Stimulated activated CD8-positive, alpha-beta memory T cell treated with anti-CD3 and anti-CD28 coated beads, Interleukin-7, amount 100 ng/mL, for 1 hour (primary cell): ENCODE measurements around the gene C20orf173.
"Not testable (repeated sequence)": the region's sequence is repeated elsewhere in the genome, so short reads cannot be mapped to it uniquely, and the experiment has no call there.

Experiments
- DNase-seq, 2 donors: peaks; one replicate each; pipeline ENCODE4 v3.0.0-alpha.2; 2020; ENCODE audit warnings: low read depth in 2 of 2

C20orf173 gene

GRCh38 chr20:35546127-35546526 lies 16.7 kb upstream of the C20orf173 start:
- no peak for DNase-seq

GRCh38 chr20:35544941-35545340 lies 15.5 kb upstream of the C20orf173 start:
- not testable (repeated sequence) for DNase-seq

GRCh38 chr20:35544436-35544835 lies 15.0 kb upstream of the C20orf173 start:
- no peak for DNase-seq

GRCh38 chr20:35542990-35543389 lies 13.5 kb upstream of the C20orf173 start:
- DNase-seq: no peak

GRCh38 chr20:35541783-35542662 lies 12.6 kb upstream of the C20orf173 start, which contains the start of gene ERGIC3:
TSS of gene ERGIC3 (plus strand) at chr20:35542078. CDS start at chr20:35542098, 20 bp downstream.
- peak; percentile 95 to 96 for DNase-seq

- DNase-seq: no peak
Measured at GRCh38 chr20:35541118-35541782, 11.8 kb upstream of the C20orf173 start.

GRCh38 chr20:35539756-35540212 lies 10.3 kb upstream of the C20orf173 start:
- DNase-seq: no peak

- DNase-seq: no peak
Measured at GRCh38 chr20:35527122-35527769, 2.2 kb downstream of the C20orf173 start.

GRCh38 chr20:35525639-35526038 lies 3.8 kb downstream of the C20orf173 start:
- DNase-seq: no peak

- no peak for DNase-seq
Measured at GRCh38 chr20:35523298-35523888, 6.1 kb downstream of the C20orf173 start.

- DNase-seq: no peak
Measured at GRCh38 chr20:35518955-35519354, 10.5 kb downstream of the C20orf173 start.

GRCh38 chr20:35517767-35518166 lies 11.7 kb downstream of the C20orf173 start:
- DNase-seq: not testable (repeated sequence)

GRCh38 chr20:35517125-35517524 lies 12.3 kb downstream of the C20orf173 start:
- DNase-seq: no peak

GRCh38 chr20:35515949-35516645 lies 13.4 kb downstream of the C20orf173 start:
- DNase-seq: no peak

GRCh38 chr20:35515341-35515740 lies 14.1 kb downstream of the C20orf173 start:
- DNase-seq: no peak

- no peak for DNase-seq
Measured at GRCh38 chr20:35514371-35514932, 15.0 kb downstream of the C20orf173 start.

- DNase-seq: no peak
Measured at GRCh38 chr20:35511814-35512420, 17.5 kb downstream of the C20orf173 start.

GRCh38 chr20:35510951-35511735 lies 18.3 kb downstream of the C20orf173 start:
- DNase-seq: no peak

GRCh38 chr20:35508493-35509218 lies 20.8 kb downstream of the C20orf173 start:
- no peak for DNase-seq
